WTC11 (cell line): ENCODE results near the gene ATP6V0E1. TPM values are rescaled to one million over a fixed set of nuclear protein-coding genes. Genes with fewer than 3 reads are reported as not detected.

Source experiments
- ATAC-seq: fragments of 200-7000 bp; cut with Tn5 transposase; 2 replicates; pipeline ENCODE4 v1.10.0; 2021; ENCODE audit warnings: mild to moderate bottlenecking, moderate library complexity
- CTCF ChIA-PET: fragments of 300-600 bp; sonication (Branson Sonifier 250); formaldehyde crosslinking; loops from one replicate; lab custom pipeline; 2021; ENCODE audit warnings: antibody characterized with exemption; lab: Charles Lee
- POLR2A ChIA-PET: fragments of 350-600 bp; sonication (Branson Sonifier 250); formaldehyde crosslinking; loops from one replicate; lab custom pipeline; 2021; ENCODE audit warnings: antibody characterized with exemption; lab: Charles Lee
- DNase-seq: peaks from one replicate; pipeline ENCODE4 v3.0.0; 2021; ENCODE audit warnings: low spot score
- H3K27ac Mint-ChIP-seq: 2 replicates; pipeline ENCODE4 v1.8.0; 2021; ENCODE audit warnings: mixed read lengths
- H3K27me3 Mint-ChIP-seq: 2 replicates; pipeline ENCODE4 v1.8.0; 2021; ENCODE audit warnings: low read depth, mild to moderate bottlenecking, moderate library complexity, mixed read lengths
- H3K36me3 Mint-ChIP-seq: 2 replicates; pipeline ENCODE4 v1.8.0; 2021; ENCODE audit warnings: mixed read lengths
- H3K4me1 Mint-ChIP-seq: 2 replicates; pipeline ENCODE4 v1.8.0; 2022; ENCODE audit warnings: mixed read lengths
- H3K4me3 Mint-ChIP-seq: 2 replicates; pipeline ENCODE4 v1.8.0; 2021; ENCODE audit warnings: mild to moderate bottlenecking, moderate library complexity, mixed read lengths
- H3K9me3 Mint-ChIP-seq: 2 replicates; pipeline ENCODE4 v1.8.0; 2021; ENCODE audit warnings: mixed read lengths
- ATF1 ChIP-seq: sonication (generic); formaldehyde crosslinking; IDR thresholded peaks from 2 replicates; pipeline ENCODE4 v1.8.1; 2023; ENCODE audit warnings: mild to moderate bottlenecking, moderate library complexity, missing genetic modification reagents
- CBFB ChIP-seq: sonication (generic); formaldehyde crosslinking; IDR thresholded peaks from 2 replicates; pipeline ENCODE4 v1.8.1; 2022; ENCODE audit warnings: mild to moderate bottlenecking, low read depth, missing genetic modification reagents
- CREB1 ChIP-seq: sonication (generic); formaldehyde crosslinking; IDR thresholded peaks from 2 replicates; pipeline ENCODE4 v1.8.0; 2023; ENCODE audit warnings: mild to moderate bottlenecking, missing genetic modification reagents
- CREM ChIP-seq: sonication (generic); formaldehyde crosslinking; IDR thresholded peaks from 2 replicates; pipeline ENCODE4 v1.8.1; 2022; ENCODE audit warnings: mild to moderate bottlenecking, missing genetic modification reagents, moderate library complexity
- ESRRA ChIP-seq: sonication (generic); formaldehyde crosslinking; IDR thresholded peaks from 2 replicates; pipeline ENCODE4 v1.8.1; 2022; ENCODE audit warnings: mild to moderate bottlenecking, missing genetic modification reagents, borderline replicate concordance
- GABPB1 ChIP-seq: sonication (generic); formaldehyde crosslinking; IDR thresholded peaks from 2 replicates; pipeline ENCODE4 v1.8.1; 2023; ENCODE audit warnings: mild to moderate bottlenecking, missing genetic modification reagents
- MYBL2 ChIP-seq: sonication (generic); formaldehyde crosslinking; IDR thresholded peaks from 2 replicates; pipeline ENCODE4 v1.8.1; 2023; ENCODE audit warnings: mild to moderate bottlenecking, moderate library complexity, missing genetic modification reagents
- NFATC4 ChIP-seq: fragments of 250-450 bp; sonication (Bioruptor Pico); IDR thresholded peaks from 2 replicates; pipeline ENCODE4 v1.9.0; 2021; ENCODE audit warnings: mild to moderate bottlenecking
- NFYB ChIP-seq: sonication (generic); formaldehyde crosslinking; conservative IDR thresholded peaks from 2 replicates; pipeline ENCODE4 v1.8.0; 2022; ENCODE audit warnings: low read depth, missing genetic modification reagents
- OVOL2 ChIP-seq: fragments of 250-450 bp; sonication (Bioruptor Pico); IDR thresholded peaks from 2 replicates; pipeline ENCODE4 v1.9.0; 2021; ENCODE audit warnings: mild to moderate bottlenecking, borderline replicate concordance
- PRRX2 ChIP-seq: fragments of 250-450 bp; sonication (Bioruptor Pico); IDR thresholded peaks from 2 replicates; pipeline ENCODE4 v1.8.0; 2021; ENCODE audit warnings: mild to moderate bottlenecking
- RORB ChIP-seq: fragments of 250-450 bp; sonication (Bioruptor Pico); IDR thresholded peaks from 2 replicates; pipeline ENCODE4 v1.9.0; 2021; ENCODE audit warnings: mild to moderate bottlenecking
- SP1 ChIP-seq: sonication (generic); formaldehyde crosslinking; conservative IDR thresholded peaks from 2 replicates; pipeline ENCODE4 v1.8.1; 2022; ENCODE audit warnings: missing genetic modification reagents
- ZNF232 ChIP-seq: sonication (generic); formaldehyde crosslinking; IDR thresholded peaks from 2 replicates; pipeline ENCODE4 v1.8.0; 2022; ENCODE audit warnings: mild to moderate bottlenecking, missing genetic modification reagents
- ZNF317 ChIP-seq: sonication (generic); formaldehyde crosslinking; IDR thresholded peaks from 2 replicates; pipeline ENCODE4 v1.8.1; 2023; ENCODE audit warnings: low read depth, mild to moderate bottlenecking, moderate library complexity, missing genetic modification reagents, borderline replicate concordance
- ZNF423 ChIP-seq: fragments of 250-450 bp; sonication (Bioruptor Pico); IDR thresholded peaks from 2 replicates; pipeline ENCODE4 v2.1.2; 2022; ENCODE audit warnings: mild to moderate bottlenecking, moderate library complexity
- total RNA-seq: library from RNA; stranded (reverse); gene quantifications from 3 replicates; pipeline ENCODE4 v1.2.3, GENCODE V29; 2021
- TF ChIP-seq, protein P1 (sequence below): sonication (generic); formaldehyde crosslinking; IDR thresholded peaks from 2 replicates; pipeline ENCODE4 v1.8.1; 2023; ENCODE audit warnings: mild to moderate bottlenecking, missing genetic modification reagents, borderline replicate concordance
- TF ChIP-seq, protein P2 (sequence below): sonication (generic); formaldehyde crosslinking; IDR thresholded peaks from 2 replicates; pipeline ENCODE4 v1.8.0; 2022; ENCODE audit warnings: mild to moderate bottlenecking, missing genetic modification reagents
- TF ChIP-seq, protein P3 (sequence below): sonication (generic); formaldehyde crosslinking; IDR thresholded peaks from 2 replicates; pipeline ENCODE4 v1.8.1; 2022; ENCODE audit warnings: missing genetic modification reagents, borderline replicate concordance
- TF ChIP-seq, protein P4 (sequence below): sonication (generic); formaldehyde crosslinking; IDR thresholded peaks from 2 replicates; pipeline ENCODE4 v1.8.1; 2022; ENCODE audit warnings: mild to moderate bottlenecking, missing genetic modification reagents, moderate library complexity, borderline replicate concordance
- TF ChIP-seq, protein P5 (sequence below): fragments of 250-450 bp; sonication (Bioruptor Pico); IDR thresholded peaks from 2 replicates; pipeline ENCODE4 v1.9.0; 2021; ENCODE audit warnings: mild to moderate bottlenecking, borderline replicate concordance
- TF ChIP-seq, protein P6 (sequence below): sonication (generic); formaldehyde crosslinking; IDR thresholded peaks from 2 replicates; pipeline ENCODE4 v1.8.1; 2023; ENCODE audit warnings: mild to moderate bottlenecking, missing genetic modification reagents, moderate library complexity

ATP6V0E1 gene
- total RNA-seq, 1 experiment from 2014 or later, result 80.9 TPM

DNA sequence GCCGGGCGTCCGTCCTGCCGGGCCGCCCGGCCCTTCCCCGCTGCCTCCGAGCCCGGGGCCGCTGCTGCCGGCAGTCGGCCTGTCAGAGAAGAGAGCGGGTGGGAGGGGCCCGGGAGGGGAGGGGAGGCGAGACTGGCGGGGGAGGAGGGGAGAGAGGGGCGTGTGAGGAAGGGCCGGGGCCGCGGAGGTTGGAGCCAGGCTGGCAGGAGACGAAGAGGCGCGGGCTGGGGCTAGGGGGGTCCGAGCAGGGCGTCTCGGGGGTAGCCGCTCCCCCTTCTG lies 73.2 kb downstream of the ATP6V0E1 start:
- Mint-ChIP-seq H3K4me3 (peak overlapping the region; percentile 93), H3K27me3 (no peaks in the 10 kb centered on the region), H3K27ac (no peak overlapping the region), H3K36me3 (no peaks in the 10 kb centered on the region), H3K4me1 (peaks cover 14% of the 10 kb centered on the region), H3K9me3 (no peaks in the 10 kb centered on the region)
- POLR2A ChIA-PET, result interaction anchor here (0.6 to 1.5 kb wide), 4 partner anchors 12 to 286 kb away, joined by 3 to 14 read pairs (median 4); partner anchors contain the start of genes ATP6V0E1 and DUSP1
- ATAC-seq, result peak; percentile 23
- DNase-seq, result no peak
- TF ChIP-seq NFYB (CRISPR knock-in tag) (no peak), CBFB (CRISPR knock-in tag) (no peak), CREM (no peak), ATF1 (CRISPR knock-in tag) (no peak), CREB1 (no peak)
- TF ChIP-seq, protein P1, sequence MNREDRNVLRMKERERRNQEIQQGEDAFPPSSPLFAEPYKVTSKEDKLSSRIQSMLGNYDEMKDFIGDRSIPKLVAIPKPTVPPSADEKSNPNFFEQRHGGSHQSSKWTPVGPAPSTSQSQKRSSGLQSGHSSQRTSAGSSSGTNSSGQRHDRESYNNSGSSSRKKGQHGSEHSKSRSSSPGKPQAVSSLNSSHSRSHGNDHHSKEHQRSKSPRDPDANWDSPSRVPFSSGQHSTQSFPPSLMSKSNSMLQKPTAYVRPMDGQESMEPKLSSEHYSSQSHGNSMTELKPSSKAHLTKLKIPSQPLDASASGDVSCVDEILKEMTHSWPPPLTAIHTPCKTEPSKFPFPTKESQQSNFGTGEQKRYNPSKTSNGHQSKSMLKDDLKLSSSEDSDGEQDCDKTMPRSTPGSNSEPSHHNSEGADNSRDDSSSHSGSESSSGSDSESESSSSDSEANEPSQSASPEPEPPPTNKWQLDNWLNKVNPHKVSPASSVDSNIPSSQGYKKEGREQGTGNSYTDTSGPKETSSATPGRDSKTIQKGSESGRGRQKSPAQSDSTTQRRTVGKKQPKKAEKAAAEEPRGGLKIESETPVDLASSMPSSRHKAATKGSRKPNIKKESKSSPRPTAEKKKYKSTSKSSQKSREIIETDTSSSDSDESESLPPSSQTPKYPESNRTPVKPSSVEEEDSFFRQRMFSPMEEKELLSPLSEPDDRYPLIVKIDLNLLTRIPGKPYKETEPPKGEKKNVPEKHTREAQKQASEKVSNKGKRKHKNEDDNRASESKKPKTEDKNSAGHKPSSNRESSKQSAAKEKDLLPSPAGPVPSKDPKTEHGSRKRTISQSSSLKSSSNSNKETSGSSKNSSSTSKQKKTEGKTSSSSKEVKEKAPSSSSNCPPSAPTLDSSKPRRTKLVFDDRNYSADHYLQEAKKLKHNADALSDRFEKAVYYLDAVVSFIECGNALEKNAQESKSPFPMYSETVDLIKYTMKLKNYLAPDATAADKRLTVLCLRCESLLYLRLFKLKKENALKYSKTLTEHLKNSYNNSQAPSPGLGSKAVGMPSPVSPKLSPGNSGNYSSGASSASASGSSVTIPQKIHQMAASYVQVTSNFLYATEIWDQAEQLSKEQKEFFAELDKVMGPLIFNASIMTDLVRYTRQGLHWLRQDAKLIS (CRISPR knock-in tag), result no peak
- TF ChIP-seq, protein P2, sequence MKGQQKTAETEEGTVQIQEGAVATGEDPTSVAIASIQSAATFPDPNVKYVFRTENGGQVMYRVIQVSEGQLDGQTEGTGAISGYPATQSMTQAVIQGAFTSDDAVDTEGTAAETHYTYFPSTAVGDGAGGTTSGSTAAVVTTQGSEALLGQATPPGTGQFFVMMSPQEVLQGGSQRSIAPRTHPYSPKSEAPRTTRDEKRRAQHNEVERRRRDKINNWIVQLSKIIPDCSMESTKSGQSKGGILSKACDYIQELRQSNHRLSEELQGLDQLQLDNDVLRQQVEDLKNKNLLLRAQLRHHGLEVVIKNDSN (CRISPR knock-in tag), result no peak
- TF ChIP-seq, protein P3, sequence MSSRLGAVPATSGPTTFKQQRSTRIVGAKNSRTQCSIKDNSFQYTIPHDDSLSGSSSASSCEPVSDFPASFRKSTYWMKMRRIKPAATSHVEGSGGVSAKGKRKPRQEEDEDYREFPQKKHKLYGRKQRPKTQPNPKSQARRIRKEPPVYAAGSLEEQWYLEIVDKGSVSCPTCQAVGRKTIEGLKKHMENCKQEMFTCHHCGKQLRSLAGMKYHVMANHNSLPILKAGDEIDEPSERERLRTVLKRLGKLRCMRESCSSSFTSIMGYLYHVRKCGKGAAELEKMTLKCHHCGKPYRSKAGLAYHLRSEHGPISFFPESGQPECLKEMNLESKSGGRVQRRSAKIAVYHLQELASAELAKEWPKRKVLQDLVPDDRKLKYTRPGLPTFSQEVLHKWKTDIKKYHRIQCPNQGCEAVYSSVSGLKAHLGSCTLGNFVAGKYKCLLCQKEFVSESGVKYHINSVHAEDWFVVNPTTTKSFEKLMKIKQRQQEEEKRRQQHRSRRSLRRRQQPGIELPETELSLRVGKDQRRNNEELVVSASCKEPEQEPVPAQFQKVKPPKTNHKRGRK (CRISPR knock-in tag), result no peak
- CTCF ChIA-PET, result interaction anchor here (0.6 to 3.0 kb wide), 19 partner anchors 8 to 350 kb away, joined by 3 to 28 read pairs (median 4); partner anchors contain the start of genes ATP6V0E1 and BNIP1

DNA sequence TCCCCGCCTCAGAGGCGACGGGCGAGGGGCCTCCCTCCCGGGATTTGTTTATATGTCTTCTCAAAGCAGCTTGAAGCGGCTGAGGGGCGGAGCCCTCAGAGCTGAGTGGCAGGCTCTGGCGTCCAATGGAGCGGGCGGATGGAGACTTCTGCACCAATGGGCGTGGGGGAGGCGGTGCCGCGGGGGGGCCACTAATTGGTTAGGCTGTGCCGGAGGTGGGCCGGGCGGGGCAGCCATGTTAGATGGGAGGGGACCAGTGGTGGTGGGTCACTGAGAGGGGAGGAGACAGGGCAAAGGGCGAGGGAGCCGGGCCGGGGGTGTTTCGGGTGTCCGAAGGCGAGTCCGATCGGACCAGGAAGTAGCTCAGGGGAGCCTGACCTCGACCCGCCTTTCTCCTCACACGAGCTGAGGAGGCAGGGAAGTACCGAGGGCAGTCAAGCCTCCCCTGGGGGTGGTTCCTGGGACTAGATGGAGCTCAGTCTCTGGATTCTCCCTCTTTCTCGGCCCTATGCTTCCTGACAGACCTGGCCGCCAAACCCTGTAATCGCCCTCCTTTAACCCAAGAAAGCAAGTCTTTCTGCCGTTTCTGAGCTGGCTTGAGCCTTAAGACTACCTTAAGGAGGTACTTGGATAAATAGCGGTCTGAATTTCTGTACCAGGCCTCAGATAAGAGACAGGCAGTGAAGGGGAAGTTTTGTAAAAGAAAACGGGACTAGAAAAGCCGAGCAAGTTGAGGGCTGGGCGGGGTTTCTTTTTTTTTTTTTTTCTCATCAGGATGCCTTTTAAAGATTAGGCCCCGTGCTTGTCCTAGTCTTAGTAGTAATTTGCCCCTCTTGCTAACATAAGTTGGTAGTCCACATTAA lies 73.7 kb downstream of the ATP6V0E1 start:
- POLR2A ChIA-PET, result interaction anchor here (0.6 to 1.5 kb wide), 10 partner anchors 12 to 699 kb away, joined by 3 to 14 read pairs (median 3); partner anchors contain the start of genes ATP6V0E1, BNIP1, DUSP1 and NKX2-5
- Mint-ChIP-seq H3K27me3 (no peaks in the 10 kb centered on the region), H3K4me3 (peak overlapping the region; percentile 93), H3K27ac (peak overlapping the region; percentile 98), H3K36me3 (no peaks in the 10 kb centered on the region), H3K4me1 (peaks cover 14% of the 10 kb centered on the region), H3K9me3 (no peaks in the 10 kb centered on the region)
- peak; percentile 100 for DNase-seq
- CTCF ChIA-PET, result interaction anchor here (0.6 to 3.0 kb wide), 22 partner anchors 9 to 350 kb away, joined by 3 to 28 read pairs (median 4); partner anchors contain the start of genes ATP6V0E1 and BNIP1
- ATAC-seq, result peak; percentile 91
- no peak for TF ChIP-seq OVOL2 (CRISPR knock-in tag)
- TF ChIP-seq, protein P4, sequence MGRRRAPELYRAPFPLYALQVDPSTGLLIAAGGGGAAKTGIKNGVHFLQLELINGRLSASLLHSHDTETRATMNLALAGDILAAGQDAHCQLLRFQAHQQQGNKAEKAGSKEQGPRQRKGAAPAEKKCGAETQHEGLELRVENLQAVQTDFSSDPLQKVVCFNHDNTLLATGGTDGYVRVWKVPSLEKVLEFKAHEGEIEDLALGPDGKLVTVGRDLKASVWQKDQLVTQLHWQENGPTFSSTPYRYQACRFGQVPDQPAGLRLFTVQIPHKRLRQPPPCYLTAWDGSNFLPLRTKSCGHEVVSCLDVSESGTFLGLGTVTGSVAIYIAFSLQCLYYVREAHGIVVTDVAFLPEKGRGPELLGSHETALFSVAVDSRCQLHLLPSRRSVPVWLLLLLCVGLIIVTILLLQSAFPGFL (CRISPR knock-in tag), result no peak
- TF ChIP-seq RORB (CRISPR knock-in tag), result no peak
- TF ChIP-seq ZNF423 (CRISPR knock-in tag), result no peak
- no peak for TF ChIP-seq PRRX2 (CRISPR knock-in tag)
- no peak for TF ChIP-seq ZNF232 (CRISPR knock-in tag)
- TF ChIP-seq NFYB (CRISPR knock-in tag), result peak; percentile 95
- TF ChIP-seq NFATC4 (CRISPR knock-in tag), result no peak
- TF ChIP-seq MYBL2 (CRISPR knock-in tag), result no peak
- TF ChIP-seq, protein P5, sequence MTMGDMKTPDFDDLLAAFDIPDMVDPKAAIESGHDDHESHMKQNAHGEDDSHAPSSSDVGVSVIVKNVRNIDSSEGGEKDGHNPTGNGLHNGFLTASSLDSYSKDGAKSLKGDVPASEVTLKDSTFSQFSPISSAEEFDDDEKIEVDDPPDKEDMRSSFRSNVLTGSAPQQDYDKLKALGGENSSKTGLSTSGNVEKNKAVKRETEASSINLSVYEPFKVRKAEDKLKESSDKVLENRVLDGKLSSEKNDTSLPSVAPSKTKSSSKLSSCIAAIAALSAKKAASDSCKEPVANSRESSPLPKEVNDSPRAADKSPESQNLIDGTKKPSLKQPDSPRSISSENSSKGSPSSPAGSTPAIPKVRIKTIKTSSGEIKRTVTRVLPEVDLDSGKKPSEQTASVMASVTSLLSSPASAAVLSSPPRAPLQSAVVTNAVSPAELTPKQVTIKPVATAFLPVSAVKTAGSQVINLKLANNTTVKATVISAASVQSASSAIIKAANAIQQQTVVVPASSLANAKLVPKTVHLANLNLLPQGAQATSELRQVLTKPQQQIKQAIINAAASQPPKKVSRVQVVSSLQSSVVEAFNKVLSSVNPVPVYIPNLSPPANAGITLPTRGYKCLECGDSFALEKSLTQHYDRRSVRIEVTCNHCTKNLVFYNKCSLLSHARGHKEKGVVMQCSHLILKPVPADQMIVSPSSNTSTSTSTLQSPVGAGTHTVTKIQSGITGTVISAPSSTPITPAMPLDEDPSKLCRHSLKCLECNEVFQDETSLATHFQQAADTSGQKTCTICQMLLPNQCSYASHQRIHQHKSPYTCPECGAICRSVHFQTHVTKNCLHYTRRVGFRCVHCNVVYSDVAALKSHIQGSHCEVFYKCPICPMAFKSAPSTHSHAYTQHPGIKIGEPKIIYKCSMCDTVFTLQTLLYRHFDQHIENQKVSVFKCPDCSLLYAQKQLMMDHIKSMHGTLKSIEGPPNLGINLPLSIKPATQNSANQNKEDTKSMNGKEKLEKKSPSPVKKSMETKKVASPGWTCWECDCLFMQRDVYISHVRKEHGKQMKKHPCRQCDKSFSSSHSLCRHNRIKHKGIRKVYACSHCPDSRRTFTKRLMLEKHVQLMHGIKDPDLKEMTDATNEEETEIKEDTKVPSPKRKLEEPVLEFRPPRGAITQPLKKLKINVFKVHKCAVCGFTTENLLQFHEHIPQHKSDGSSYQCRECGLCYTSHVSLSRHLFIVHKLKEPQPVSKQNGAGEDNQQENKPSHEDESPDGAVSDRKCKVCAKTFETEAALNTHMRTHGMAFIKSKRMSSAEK (CRISPR knock-in tag), result no peak
- no peak for TF ChIP-seq ESRRA
- TF ChIP-seq GABPB1 (CRISPR knock-in tag), result 0 out of 2 replicates have a peak, but pooled peaks have one; percentile 19
- TF ChIP-seq, protein P6, sequence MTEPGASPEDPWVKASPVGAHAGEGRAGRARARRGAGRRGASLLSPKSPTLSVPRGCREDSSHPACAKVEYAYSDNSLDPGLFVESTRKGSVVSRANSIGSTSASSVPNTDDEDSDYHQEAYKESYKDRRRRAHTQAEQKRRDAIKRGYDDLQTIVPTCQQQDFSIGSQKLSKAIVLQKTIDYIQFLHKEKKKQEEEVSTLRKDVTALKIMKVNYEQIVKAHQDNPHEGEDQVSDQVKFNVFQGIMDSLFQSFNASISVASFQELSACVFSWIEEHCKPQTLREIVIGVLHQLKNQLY, result no peak
- TF ChIP-seq ZNF317, result no peak
- TF ChIP-seq SP1 (CRISPR knock-in tag), result peak; percentile 99
